Lower leg skin (tissue), 3 donors: ENCODE data around the gene HSD17B2.

Source experiments
- CTCF ChIP-seq, 3 donors: fragments of 450-650 bp; IDR thresholded peaks; one replicate each; pipeline ENCODE4 v1.5.1; 2016; ENCODE audit warnings: antibody characterized with exemption in 3 of 3, mild to moderate bottlenecking in 3 of 3, moderate library complexity in 2 of 3
- POLR2A ChIP-seq, 2 donors: fragments of 450-650 bp; IDR thresholded peaks; one replicate each; pipeline ENCODE4 v1.6.1; 2016 to 2017; ENCODE audit warnings: antibody characterized with exemption in 2 of 2, mild to moderate bottlenecking in 1 of 2, moderate library complexity in 1 of 2

GRCh38 chr16:82091241-82091640, 56.2 kb downstream of the HSD17B2 start:
- TF ChIP-seq CTCF (IDR thresholded peaks at IDR 0.05) = no peak
- TF ChIP-seq POLR2A (IDR thresholded peaks at IDR 0.05) = no peak
